K562 (cell line): ENCODE results near the gene DELE1. TPM values are rescaled to one million over a fixed set of nuclear protein-coding genes. Genes with fewer than 3 reads are reported as not detected.
A peak's percentile ranks its signal among the peaks of the same experiment; 100 is the strongest.

Experiments
- CXXC5 ChIP-seq: fragments of 250-450 bp; sonication (Bioruptor Pico); IDR thresholded peaks from 2 replicates; pipeline ENCODE4 v1.8.0; 2022; ENCODE audit warnings: inconsistent platforms, mild to moderate bottlenecking, moderate library complexity
- FIP1L1 ChIP-seq: fragments of 200-400 bp; formaldehyde crosslinking; IDR thresholded peaks from 2 replicates; pipeline ENCODE4 v1.6.1; 2018; ENCODE audit warnings: mild to moderate bottlenecking, low read depth, low read length; ENCODE audit not compliant: poor library complexity, severe bottlenecking
- GATAD2B ChIP-seq: fragments of 450-650 bp; IDR thresholded peaks from 2 replicates; pipeline ENCODE4 v1.6.1; 2017; ENCODE audit warnings: mild to moderate bottlenecking, borderline replicate concordance
- MCM7 ChIP-seq, 2 experiments: fragments of 450-650 bp; IDR thresholded peaks; 2 replicates each; pipeline ENCODE4 v1.6.1; 2016 to 2018
- TEAD4 ChIP-seq, 2 experiments: sonication (generic) in 1 of 2; formaldehyde crosslinking in 1 of 2; IDR thresholded peaks; 2 replicates each; pipeline versions ENCODE4 v1.6.1 to v1.8.0; 2012 to 2022; ENCODE audit warnings: borderline replicate concordance in 1 of 2, inconsistent platforms in 1 of 2, low read length in 1 of 2, mild to moderate bottlenecking in 1 of 2, missing genetic modification reagents in 1 of 2
- XRCC4 ChIP-seq: IDR thresholded peaks from one replicate; pipeline ENCODE4 v1.6.1; 2011; ENCODE audit not compliant: insufficient read depth, insufficient read length; ENCODE audit errors: extremely low read depth
- ZFP30 ChIP-seq: fragments of 250-450 bp; sonication (Bioruptor Pico); IDR thresholded peaks from 2 replicates; pipeline ENCODE4 v1.8.0; 2022; ENCODE audit warnings: moderate library complexity, mild to moderate bottlenecking, inconsistent platforms, borderline replicate concordance
- ZNF224 ChIP-seq: sonication (generic); formaldehyde crosslinking; IDR thresholded peaks from 2 replicates; pipeline ENCODE4 v1.8.0; 2022; ENCODE audit warnings: mild to moderate bottlenecking, missing genetic modification reagents
- ZNF282 ChIP-seq: sonication (generic); formaldehyde crosslinking; IDR thresholded peaks from 2 replicates; pipeline ENCODE4 v1.8.1; 2023; ENCODE audit warnings: missing genetic modification reagents
- polyA plus RNA-seq, 8 experiments: library from polyadenylated mRNA; depleted of rRNA in 4 of 8; stranded (reverse) in 5 of 8; unstranded in 3 of 8; fragments of >200 nt; fragmentation: Nextera tagmentation in 2 of 8; fragmentation: Illumina TruSeq in 1 of 8; extraction: Ambion mirVana in 2 of 8; extraction: Trizol in 1 of 8; gene quantifications; 2 replicates each; pipeline versions ENCODE4 v1.2.1 to v1.2.3, GENCODE V29; 2011 to 2014; ENCODE audit warnings: inconsistent platforms in 1 of 8, missing spikeins in 1 of 8
- total RNA-seq, 7 experiments: library from RNA; depleted of rRNA in 6 of 7; stranded (reverse); fragments of >200 nt in 6 of 7; fragmentation: Illumina TruSeq in 2 of 7; extraction: Trizol in 2 of 7; gene quantifications; 2 replicates each; pipeline versions ENCODE4 v1.2.1 to v1.2.3, GENCODE V29; 2011 to 2021; ENCODE audit warnings: low replicate concordance in 1 of 7
- TF ChIP-seq, protein P1 (sequence below): fragments of 250-450 bp; sonication (Bioruptor Pico); IDR thresholded peaks from 2 replicates; pipeline ENCODE4 v1.4.0; 2020; ENCODE audit warnings: borderline replicate concordance
- TF ChIP-seq, protein P2 (sequence below): fragments of 250-450 bp; sonication (Bioruptor Pico); IDR thresholded peaks from 2 replicates; pipeline ENCODE4 v1.9.0; 2021; ENCODE audit warnings: mild to moderate bottlenecking
- TF ChIP-seq, protein P3 (sequence below): fragments of 250-450 bp; sonication (Bioruptor Pico); IDR thresholded peaks from 2 replicates; pipeline ENCODE4 v1.8.0; 2022; ENCODE audit warnings: moderate library complexity, mild to moderate bottlenecking, inconsistent platforms
- TF ChIP-seq, protein P4 (sequence below): fragments of 250-450 bp; sonication (Bioruptor Pico); IDR thresholded peaks from 2 replicates; pipeline ENCODE4 v1.4.0; 2020; ENCODE audit warnings: mild to moderate bottlenecking, moderate library complexity, borderline replicate concordance
- TF ChIP-seq, protein P5 (sequence below): fragments of 450-650 bp; IDR thresholded peaks from 2 replicates; pipeline ENCODE4 v1.6.1; 2017; ENCODE audit warnings: mild to moderate bottlenecking, moderate library complexity

Gene DELE1
- total and polyA plus RNA-seq, 9 of the 15 experiments (the other 6 are each of a cell fraction or from before 2014, with no cell fraction given): 16.6 to 74.4 (median 49.8) TPM

DNA sequence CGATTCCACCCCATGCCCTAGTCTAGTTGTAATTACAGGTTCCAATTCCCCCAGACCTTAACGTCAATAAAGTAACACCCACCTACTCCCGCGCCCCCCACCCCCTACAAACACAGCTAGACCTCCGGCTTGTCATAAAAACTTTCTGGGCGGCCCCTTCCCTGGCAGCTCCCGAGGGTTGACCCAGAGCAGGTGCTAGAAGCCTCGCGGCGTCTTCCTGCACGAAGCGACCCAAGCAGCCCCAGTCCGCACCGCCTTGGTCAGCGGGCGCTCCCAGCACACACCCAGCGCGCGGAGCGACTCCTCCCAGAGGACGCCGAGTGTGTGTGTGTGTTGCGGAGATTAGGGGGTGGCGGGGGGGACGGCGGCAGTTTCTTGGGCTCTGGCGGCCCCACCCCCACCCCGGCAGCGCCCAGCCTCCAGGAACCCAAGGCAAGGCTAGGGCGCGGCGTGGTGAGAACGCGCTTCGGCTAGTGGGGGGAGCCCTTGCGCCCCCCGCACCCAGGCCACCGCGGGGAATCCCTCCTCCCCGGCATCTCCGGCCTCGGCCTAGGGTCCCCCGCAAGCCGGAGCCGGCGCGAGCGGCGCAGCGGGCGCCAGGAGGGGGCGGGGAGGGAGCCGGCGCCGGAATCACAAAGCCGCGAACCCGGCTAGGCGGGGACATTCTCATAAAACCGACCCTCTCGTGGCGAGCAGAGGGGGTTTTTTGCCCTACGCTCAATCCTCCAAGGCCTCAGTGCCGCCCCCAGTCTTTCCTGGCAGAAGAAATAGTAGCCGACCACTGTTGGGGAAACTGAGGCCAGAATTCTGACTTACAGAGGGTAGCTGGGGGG is 47.7 kb upstream of the DELE1 start (continued):
- TF ChIP-seq, protein P1, sequence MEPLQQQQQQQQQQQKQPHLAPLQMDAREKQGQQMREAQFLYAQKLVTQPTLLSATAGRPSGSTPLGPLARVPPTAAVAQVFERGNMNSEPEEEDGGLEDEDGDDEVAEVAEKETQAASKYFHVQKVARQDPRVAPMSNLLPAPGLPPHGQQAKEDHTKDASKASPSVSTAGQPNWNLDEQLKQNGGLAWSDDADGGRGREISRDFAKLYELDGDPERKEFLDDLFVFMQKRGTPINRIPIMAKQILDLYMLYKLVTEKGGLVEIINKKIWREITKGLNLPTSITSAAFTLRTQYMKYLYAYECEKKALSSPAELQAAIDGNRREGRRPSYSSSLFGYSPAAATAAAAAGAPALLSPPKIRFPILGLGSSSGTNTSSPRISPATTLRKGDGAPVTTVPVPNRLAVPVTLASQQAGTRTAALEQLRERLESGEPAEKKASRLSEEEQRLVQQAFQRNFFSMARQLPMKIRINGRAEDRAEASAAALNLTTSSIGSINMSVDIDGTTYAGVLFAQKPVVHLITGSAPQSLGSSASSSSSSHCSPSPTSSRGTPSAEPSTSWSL (CRISPR knock-in tag): no peak
- TF ChIP-seq, protein P2, sequence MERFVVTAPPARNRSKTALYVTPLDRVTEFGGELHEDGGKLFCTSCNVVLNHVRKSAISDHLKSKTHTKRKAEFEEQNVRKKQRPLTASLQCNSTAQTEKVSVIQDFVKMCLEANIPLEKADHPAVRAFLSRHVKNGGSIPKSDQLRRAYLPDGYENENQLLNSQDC (CRISPR knock-in tag): no peak
- TF ChIP-seq XRCC4 (no peak), ZNF282 (no peak), TEAD4 (IDR thresholded peaks at IDR 0.05; ENCODE audit: low read length) (no peak), TEAD4 (CRISPR knock-in tag; IDR thresholded peaks at IDR 0.05; ENCODE audit: borderline replicate concordance) (no peak), ZNF224 (CRISPR knock-in tag) (no peak), ZFP30 (no peak), MCM7 (IDR thresholded peaks at IDR 0.05) (no peak), FIP1L1 (peak; percentile 68), GATAD2B (peak; percentile 71), CXXC5 (peak; percentile 90)
- TF ChIP-seq, protein P3, sequence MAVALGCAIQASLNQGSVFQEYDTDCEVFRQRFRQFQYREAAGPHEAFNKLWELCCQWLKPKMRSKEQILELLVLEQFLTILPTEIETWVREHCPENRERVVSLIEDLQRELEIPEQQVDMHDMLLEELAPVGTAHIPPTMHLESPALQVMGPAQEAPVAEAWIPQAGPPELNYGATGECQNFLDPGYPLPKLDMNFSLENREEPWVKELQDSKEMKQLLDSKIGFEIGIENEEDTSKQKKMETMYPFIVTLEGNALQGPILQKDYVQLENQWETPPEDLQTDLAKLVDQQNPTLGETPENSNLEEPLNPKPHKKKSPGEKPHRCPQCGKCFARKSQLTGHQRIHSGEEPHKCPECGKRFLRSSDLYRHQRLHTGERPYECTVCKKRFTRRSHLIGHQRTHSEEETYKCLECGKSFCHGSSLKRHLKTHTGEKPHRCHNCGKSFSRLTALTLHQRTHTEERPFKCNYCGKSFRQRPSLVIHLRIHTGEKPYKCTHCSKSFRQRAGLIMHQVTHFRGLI (CRISPR knock-in tag): no peak; the same call in 1 of the 2 replicates
- TF ChIP-seq, protein P4, sequence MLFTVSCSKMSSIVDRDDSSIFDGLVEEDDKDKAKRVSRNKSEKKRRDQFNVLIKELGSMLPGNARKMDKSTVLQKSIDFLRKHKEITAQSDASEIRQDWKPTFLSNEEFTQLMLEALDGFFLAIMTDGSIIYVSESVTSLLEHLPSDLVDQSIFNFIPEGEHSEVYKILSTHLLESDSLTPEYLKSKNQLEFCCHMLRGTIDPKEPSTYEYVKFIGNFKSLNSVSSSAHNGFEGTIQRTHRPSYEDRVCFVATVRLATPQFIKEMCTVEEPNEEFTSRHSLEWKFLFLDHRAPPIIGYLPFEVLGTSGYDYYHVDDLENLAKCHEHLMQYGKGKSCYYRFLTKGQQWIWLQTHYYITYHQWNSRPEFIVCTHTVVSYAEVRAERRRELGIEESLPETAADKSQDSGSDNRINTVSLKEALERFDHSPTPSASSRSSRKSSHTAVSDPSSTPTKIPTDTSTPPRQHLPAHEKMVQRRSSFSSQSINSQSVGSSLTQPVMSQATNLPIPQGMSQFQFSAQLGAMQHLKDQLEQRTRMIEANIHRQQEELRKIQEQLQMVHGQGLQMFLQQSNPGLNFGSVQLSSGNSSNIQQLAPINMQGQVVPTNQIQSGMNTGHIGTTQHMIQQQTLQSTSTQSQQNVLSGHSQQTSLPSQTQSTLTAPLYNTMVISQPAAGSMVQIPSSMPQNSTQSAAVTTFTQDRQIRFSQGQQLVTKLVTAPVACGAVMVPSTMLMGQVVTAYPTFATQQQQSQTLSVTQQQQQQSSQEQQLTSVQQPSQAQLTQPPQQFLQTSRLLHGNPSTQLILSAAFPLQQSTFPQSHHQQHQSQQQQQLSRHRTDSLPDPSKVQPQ (CRISPR knock-in tag): no peak
- TF ChIP-seq, protein P5, sequence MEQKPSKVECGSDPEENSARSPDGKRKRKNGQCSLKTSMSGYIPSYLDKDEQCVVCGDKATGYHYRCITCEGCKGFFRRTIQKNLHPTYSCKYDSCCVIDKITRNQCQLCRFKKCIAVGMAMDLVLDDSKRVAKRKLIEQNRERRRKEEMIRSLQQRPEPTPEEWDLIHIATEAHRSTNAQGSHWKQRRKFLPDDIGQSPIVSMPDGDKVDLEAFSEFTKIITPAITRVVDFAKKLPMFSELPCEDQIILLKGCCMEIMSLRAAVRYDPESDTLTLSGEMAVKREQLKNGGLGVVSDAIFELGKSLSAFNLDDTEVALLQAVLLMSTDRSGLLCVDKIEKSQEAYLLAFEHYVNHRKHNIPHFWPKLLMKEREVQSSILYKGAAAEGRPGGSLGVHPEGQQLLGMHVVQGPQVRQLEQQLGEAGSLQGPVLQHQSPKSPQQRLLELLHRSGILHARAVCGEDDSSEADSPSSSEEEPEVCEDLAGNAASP: no peak
